Activated effector memory CD4-positive, alpha-beta T cell treated with Interleukin-2 at 50 U/mL for 16 hours (primary cell): ENCODE results near the gene NUAK1.

ENCODE experiments used
- DNase-seq: peaks from one replicate; pipeline ENCODE4 v3.0.0-alpha.2; 2020

The NUAK1 gene

GRCh38 chr12:106051853-106052531 is 86.8 kb downstream of the NUAK1 start:
- no peak for DNase-seq

DNA sequence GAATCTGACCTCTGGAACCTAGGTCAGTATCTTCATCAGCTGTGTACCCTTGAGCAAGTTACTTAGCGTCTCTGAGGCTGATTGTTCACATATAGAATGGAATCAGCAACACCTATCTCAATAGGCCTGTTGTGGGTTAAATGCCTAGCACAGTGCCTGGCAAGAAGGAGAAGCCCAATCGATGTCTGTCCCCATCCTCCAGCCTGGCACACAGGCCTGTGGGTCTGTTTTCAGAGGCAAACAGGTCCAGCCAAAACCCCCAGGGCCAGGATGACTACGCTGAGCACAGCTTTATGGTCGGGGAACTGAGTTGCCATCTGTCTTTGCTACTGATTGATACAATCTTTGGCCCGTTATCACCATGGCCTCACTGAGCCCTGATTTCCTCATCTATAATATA is 89.2 kb downstream of the NUAK1 start:
- no peak for DNase-seq

DNA sequence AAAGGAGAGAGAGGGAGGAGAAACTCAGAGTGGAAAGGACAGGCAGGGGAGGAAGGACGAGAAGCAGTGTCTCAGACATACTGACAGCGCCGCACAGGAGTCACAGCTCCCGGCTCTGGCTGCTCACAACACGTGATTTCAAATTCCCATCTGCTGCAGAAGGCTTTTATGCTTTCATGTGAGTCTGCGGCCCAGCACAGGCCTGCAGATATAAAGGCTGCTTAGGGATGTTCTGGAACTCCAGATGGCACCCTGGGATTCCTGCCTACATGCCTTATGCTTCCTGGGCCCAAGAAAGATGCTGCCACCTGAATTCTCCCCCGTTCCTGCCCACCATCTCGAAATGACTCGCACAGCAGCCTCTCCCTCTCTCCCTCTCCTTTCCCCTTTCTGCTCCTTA is 89.6 kb downstream of the NUAK1 start:
- DNase-seq, result no peak

GRCh38 chr12:106048676-106049075 is 90.1 kb downstream of the NUAK1 start:
- DNase-seq, result no peak

GRCh38 chr12:106048016-106048415 is 90.7 kb downstream of the NUAK1 start:
- DNase-seq, result no peak

DNA sequence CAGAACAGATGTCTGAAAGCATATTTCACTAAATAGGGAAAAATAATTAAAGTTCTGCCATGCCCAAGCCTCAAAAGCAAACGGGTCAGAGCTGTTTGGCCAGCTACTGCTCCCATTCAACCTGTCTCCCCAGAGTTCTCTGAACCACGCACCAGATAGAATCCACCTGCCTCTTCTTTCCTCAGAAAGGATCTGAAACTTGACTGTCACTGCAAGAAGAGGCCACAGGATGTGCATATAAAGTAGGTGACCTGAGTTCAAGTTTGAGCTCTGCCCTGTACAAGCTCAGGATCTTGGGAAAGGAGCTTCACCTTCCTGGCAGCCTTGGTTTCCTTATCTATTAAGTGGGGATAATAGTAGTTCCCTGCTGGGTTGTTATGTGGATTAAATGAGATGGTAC is 91.8 kb downstream of the NUAK1 start:
- DNase-seq, result no peak

- DNase-seq, result no peak
Observed at GRCh38 chr12:106046301-106046846, 92.4 kb downstream of the NUAK1 start.

- no peak for DNase-seq
Observed at GRCh38 chr12:106045251-106045674, 93.5 kb downstream of the NUAK1 start.

DNA sequence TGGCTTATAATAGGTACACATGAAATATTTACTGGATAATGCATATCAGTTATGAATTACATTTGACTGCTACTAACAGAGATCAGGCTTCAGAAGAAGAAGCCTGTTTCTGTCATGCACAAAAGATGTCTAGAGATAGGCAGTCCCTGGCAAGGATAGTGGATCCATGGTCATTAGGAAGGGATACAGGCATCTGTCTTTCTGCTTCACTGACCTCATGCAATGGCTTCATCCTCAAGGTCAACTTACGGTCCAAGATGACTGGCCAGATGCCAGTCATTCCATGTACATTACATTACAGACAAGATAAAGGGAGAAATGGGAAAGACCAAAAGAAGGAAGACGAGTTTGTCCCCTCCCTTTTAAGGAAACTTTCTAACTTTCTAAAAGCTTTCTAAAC is 94.0 kb downstream of the NUAK1 start:
- no peak for DNase-seq

GRCh38 chr12:106042037-106042436 is 96.7 kb downstream of the NUAK1 start:
- no peak for DNase-seq

- no peak for DNase-seq
Observed at GRCh38 chr12:106040521-106040920, 98.2 kb downstream of the NUAK1 start.

- no peak for DNase-seq
Observed at GRCh38 chr12:106039646-106040404, 98.9 kb downstream of the NUAK1 start.

GRCh38 chr12:106039242-106039641 is 99.5 kb downstream of the NUAK1 start:
- no peak for DNase-seq

DNA sequence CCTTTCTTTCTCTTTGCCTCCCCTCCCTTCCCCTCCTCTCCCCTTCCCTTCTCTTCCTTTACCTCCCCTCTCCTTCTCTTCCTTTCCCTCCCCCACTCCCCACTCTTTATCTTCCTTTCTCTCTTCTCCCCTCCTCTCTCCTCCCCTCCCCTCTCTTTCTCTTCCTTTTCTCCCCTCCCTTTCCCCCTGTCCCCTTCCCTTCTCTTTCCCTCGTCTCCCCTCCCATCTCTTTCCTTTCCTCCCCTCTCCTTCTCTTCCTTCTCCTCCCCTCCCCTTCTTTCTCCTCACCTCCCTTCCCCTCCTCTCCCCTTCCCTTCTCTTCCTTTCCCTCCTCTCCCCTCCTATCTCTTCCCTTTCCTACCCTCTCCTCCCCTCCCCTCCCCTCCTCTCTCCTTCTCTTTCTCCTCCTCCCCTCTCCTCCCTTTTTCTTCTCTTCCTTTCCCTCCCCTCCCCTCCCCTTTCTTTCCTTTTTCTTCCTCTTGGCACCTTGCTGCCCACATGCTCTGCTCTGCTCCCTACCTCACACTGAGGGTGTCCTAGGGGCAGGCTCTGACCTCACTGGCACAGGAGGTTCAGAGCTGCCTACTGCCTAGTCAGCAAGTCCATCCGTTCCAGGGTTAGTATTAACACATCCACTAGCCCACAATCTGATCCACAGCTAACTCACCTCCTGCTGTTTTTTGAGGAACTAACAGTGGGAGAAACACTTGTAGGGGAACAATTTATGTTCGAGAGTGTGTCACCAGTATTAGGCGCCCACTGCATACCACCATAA is 101.0 kb downstream of the NUAK1 start:
- no peak for DNase-seq

- no peak for DNase-seq
Observed at GRCh38 chr12:106035421-106035820, 103.3 kb downstream of the NUAK1 start.

GRCh38 chr12:106034316-106034715 is 104.4 kb downstream of the NUAK1 start:
- no peak for DNase-seq

- no peak for DNase-seq
Observed at GRCh38 chr12:106033161-106033675, 105.5 kb downstream of the NUAK1 start.

DNA sequence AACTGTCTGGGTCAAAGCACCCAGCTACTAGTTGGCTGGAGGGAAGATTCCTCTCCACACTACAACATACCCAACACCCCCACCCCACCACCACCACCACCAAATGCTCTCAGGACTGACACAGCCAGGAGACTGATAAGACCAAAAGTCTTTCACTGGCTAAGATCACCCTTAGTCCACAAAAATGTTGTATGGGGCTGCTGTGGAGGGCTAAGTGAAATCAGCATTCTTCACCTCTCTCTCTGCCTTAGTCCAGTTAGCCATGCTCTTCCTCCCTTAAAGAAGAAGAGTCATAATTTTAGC is 106.2 kb downstream of the NUAK1 start:
- DNase-seq, result no peak

DNA sequence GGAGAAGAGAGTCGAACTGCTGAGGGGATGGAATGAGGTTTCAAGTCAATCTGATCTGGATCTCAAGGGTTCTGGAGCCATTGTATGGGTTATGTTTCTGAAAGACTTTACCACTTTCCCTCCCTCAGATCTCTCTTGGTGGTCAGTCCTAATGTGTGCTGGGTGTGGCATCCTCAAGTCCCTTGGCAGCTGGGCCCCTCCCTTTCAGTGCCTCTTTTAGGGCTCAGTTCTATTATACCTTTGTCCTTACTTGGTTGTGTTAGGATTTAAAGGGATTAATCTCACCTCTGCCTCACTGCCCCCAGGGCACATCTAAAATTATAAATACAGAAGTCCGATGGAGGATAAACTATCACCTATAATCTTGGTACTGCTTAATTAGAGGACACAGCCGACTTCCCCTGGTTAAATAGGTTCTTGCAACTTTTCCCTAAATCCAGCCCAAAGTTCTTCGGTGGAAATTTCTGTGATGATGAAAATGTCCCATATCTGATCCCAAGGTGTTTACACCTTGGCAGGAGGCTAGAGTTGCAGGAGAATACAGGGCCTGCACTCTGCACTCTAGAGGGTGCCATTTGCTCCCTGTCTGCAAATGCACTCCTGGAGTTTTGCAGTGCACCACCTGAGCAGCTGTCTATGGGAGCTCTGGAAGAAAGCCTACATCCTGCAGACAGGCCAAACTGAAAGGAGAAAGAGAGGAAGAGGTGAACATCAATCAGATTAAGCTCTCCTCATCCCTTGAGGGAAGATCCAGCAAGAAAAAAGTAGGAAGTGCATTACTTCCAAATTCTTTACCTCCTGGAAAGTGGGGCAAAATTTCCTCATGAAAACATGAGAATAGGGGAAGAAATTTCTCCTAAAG is 106.8 kb downstream of the NUAK1 start:
- DNase-seq, result no peak

- no peak for DNase-seq
Observed at GRCh38 chr12:106030210-106031071, 108.3 kb downstream of the NUAK1 start.

- no peak for DNase-seq
Observed at GRCh38 chr12:106029532-106029931, 109.2 kb downstream of the NUAK1 start.
